ENCODE results near the gene RRP1B.

- TF ChIP-seq CTCF (IDR thresholded peaks at IDR 0.05) (no peak), POLR2A (IDR thresholded peaks at IDR 0.05) (no peak)
Measured at GRCh38 chr21:43679951-43680350, 20.6 kb downstream of the RRP1B start.

All from right lobe of liver (tissue), 4 donors.